SU-DHL-6 (cell line): ENCODE results near the gene GHRH.

ENCODE experiments used
- H2AFZ ChIP-seq: fragments of 200-600 bp; sonication (generic); 2 replicates; pipeline ENCODE4 v1.6.1; 2014; ENCODE audit warnings: low read depth, mild to moderate bottlenecking, moderate library complexity, mixed read lengths, antibody characterized with exemption, low read length; ENCODE audit not compliant: severe bottlenecking
- H3F3A ChIP-seq: fragments of 200-600 bp; shearing (Covaris generic); 2 replicates; pipeline ENCODE4 v1.6.0; 2016; ENCODE audit warnings: antibody characterized with exemption, mild to moderate bottlenecking; ENCODE audit not compliant: insufficient read depth
- H3K27ac ChIP-seq: fragments of 200-600 bp; sonication (generic); 2 replicates; pipeline ENCODE4 v1.5.1; 2016; ENCODE audit warnings: low read depth, mild to moderate bottlenecking, low read length, moderate library complexity, mixed read lengths
- H3K27me3 ChIP-seq: fragments of 200-600 bp; sonication (generic), shearing (Covaris generic); 2 replicates; pipeline ENCODE4 v1.6.0; 2014; ENCODE audit warnings: mild to moderate bottlenecking, low read length
- H3K36me3 ChIP-seq: fragments of 200-600 bp; sonication (generic); 2 replicates; pipeline ENCODE4 v1.6.1; 2014; ENCODE audit warnings: mild to moderate bottlenecking, low read length, mixed read lengths
- H3K4me2 ChIP-seq: fragments of 300-600, 200-600 bp; shearing (Covaris generic), sonication (generic); 2 replicates; pipeline ENCODE4 v1.6.0; 2014; ENCODE audit warnings: low read length, low read depth, mild to moderate bottlenecking; ENCODE audit not compliant: poor library complexity, severe bottlenecking
- H3K4me3 ChIP-seq: fragments of 200-600 bp; sonication (generic); 2 replicates; pipeline ENCODE4 v1.5.1; 2014; ENCODE audit warnings: antibody characterized with exemption, low read length, mild to moderate bottlenecking, mixed read lengths; ENCODE audit not compliant: insufficient read depth, poor library complexity, severe bottlenecking
- H3K79me2 ChIP-seq: fragments of 200-600 bp; sonication (generic); 2 replicates; pipeline ENCODE4 v1.6.1; 2014; ENCODE audit warnings: mild to moderate bottlenecking, low read length, moderate library complexity; ENCODE audit not compliant: insufficient read depth
- H3K9ac ChIP-seq: fragments of 200-600 bp; sonication (generic); 2 replicates; pipeline ENCODE4 v1.7.0; 2014; ENCODE audit warnings: mild to moderate bottlenecking, low read length
- H3K9me2 ChIP-seq: fragments of 200-600 bp; sonication (generic); replicated peaks from 2 replicates; pipeline ENCODE4 v1.6.1; 2014; ENCODE audit warnings: low read length; ENCODE audit not compliant: insufficient read depth
- H3K9me3 ChIP-seq: fragments of 200-600 bp; sonication (generic); 2 replicates; pipeline ENCODE4 v1.6.1; 2014; ENCODE audit warnings: low read length, mixed read lengths; ENCODE audit not compliant: insufficient read depth
- H4K20me1 ChIP-seq: fragments of 200-600 bp; sonication (generic); 2 replicates; pipeline ENCODE4 v1.6.1; 2014; ENCODE audit warnings: low read depth, mild to moderate bottlenecking, antibody characterized with exemption, low read length, moderate library complexity, mixed read lengths
- EZH2phosphoT487 ChIP-seq: fragments of 200-600 bp; sonication (generic), shearing (Covaris generic); conservative IDR thresholded peaks from 2 replicates; pipeline ENCODE4 v1.6.1; 2018; ENCODE audit warnings: mild to moderate bottlenecking, antibody characterized with exemption, low read length, moderate library complexity, mixed read lengths
- TF ChIP-seq, protein P1 (sequence below): fragments of 200-600 bp; sonication (generic); IDR thresholded peaks from one replicate; pipeline ENCODE4 v1.5.1; 2017; ENCODE audit warnings: antibody characterized with exemption, mild to moderate bottlenecking, low read length, moderate library complexity; ENCODE audit not compliant: insufficient read depth, poor library complexity, severe bottlenecking

The GHRH gene

GRCh38 chr20:37205130-37205529 lies 56.5 kb downstream of the GHRH start:
- no peak overlapping the region for H3K4me2 ChIP-seq
- H3K9me3 ChIP-seq, result no peaks in the 10 kb centered on the region
- H3K4me3 ChIP-seq, result no peak overlapping the region
- 0 out of 2 replicates have a peak, but pooled peaks cover 6% of the 10 kb centered on the region for H3F3A ChIP-seq
- peaks cover 5% of the 10 kb centered on the region; the same call in 1 of the 2 replicates for H3K79me2 ChIP-seq
- no peaks in the 10 kb centered on the region for H4K20me1 ChIP-seq
- H3K9me2 ChIP-seq, result no peaks in the 10 kb centered on the region
- peaks cover 50% of the 10 kb centered on the region for H3K36me3 ChIP-seq
- TF ChIP-seq, protein P1, sequence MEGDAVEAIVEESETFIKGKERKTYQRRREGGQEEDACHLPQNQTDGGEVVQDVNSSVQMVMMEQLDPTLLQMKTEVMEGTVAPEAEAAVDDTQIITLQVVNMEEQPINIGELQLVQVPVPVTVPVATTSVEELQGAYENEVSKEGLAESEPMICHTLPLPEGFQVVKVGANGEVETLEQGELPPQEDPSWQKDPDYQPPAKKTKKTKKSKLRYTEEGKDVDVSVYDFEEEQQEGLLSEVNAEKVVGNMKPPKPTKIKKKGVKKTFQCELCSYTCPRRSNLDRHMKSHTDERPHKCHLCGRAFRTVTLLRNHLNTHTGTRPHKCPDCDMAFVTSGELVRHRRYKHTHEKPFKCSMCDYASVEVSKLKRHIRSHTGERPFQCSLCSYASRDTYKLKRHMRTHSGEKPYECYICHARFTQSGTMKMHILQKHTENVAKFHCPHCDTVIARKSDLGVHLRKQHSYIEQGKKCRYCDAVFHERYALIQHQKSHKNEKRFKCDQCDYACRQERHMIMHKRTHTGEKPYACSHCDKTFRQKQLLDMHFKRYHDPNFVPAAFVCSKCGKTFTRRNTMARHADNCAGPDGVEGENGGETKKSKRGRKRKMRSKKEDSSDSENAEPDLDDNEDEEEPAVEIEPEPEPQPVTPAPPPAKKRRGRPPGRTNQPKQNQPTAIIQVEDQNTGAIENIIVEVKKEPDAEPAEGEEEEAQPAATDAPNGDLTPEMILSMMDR, result no peak
- TF ChIP-seq EZH2phosphoT487, result no peak
- no peak overlapping the region for H2AFZ ChIP-seq
- no peaks in the 10 kb centered on the region for H3K27me3 ChIP-seq
- no peak overlapping the region for H3K9ac ChIP-seq
- no peak overlapping the region for H3K27ac ChIP-seq

DNA sequence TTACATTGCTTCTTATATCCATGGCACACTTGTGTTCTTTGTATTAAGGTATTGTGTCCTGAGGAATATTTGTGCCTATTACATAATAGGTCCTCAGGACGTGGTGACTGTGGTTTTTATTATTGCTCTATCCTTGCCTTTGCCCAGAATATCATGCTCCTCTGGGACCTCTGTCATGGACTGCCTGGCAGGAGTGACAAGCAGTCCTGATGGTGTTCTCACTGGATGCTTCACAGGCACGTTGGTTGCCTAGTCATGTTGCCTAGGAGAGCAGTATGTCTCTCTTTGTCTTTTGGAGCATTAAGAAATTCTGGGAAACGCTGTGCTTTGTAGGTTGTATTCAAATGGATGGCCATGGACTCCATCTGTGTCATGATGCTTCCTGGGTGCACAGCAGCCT lies 57.6 kb downstream of the GHRH start:
- Histone ChIP-seq H2AFZ (no peak overlapping the region), H3F3A (0 out of 2 replicates have a peak, but pooled peaks cover 6% of the 10 kb centered on the region), H3K27me3 (no peaks in the 10 kb centered on the region), H4K20me1 (no peaks in the 10 kb centered on the region), H3K36me3 (peaks cover 44% of the 10 kb centered on the region), H3K4me3 (no peak overlapping the region), H3K79me2 (peaks cover 5% of the 10 kb centered on the region; the same call in 1 of the 2 replicates), H3K9me3 (no peaks in the 10 kb centered on the region), H3K27ac (no peak overlapping the region), H3K9me2 (no peaks in the 10 kb centered on the region), H3K9ac (no peak overlapping the region), H3K4me2 (no peak overlapping the region)
- no peak for TF ChIP-seq EZH2phosphoT487
- TF ChIP-seq, protein P1, result no peak

- peaks cover 36% of the 10 kb centered on the region; the same call in 1 of the 2 replicates for H3K36me3 ChIP-seq
- no peak overlapping the region for H3K9ac ChIP-seq
- H3K4me2 ChIP-seq, result no peak overlapping the region
These were observed 59.2 kb downstream of the GHRH start for GRCh38 chr20:37202267-37202943.

More at GRCh38 chr20:37202267-37202943, 59.2 kb downstream of the GHRH start:
- H3K9me3 ChIP-seq, result no peaks in the 10 kb centered on the region
- TF ChIP-seq EZH2phosphoT487, result no peak
- TF ChIP-seq, protein P1, result peak; percentile 65
- H4K20me1 ChIP-seq, result no peaks in the 10 kb centered on the region
- H3K27ac ChIP-seq, result no peak overlapping the region
- no peaks in the 10 kb centered on the region for H3K27me3 ChIP-seq
- H3K9me2 ChIP-seq, result no peaks in the 10 kb centered on the region
- 0 out of 2 replicates have a peak, but pooled peaks cover 6% of the 10 kb centered on the region for H3F3A ChIP-seq
- H2AFZ ChIP-seq, result no peak overlapping the region
- H3K79me2 ChIP-seq, result peaks cover 18% of the 10 kb centered on the region
- no peak overlapping the region for H3K4me3 ChIP-seq
